ENCODE results near the gene CORO2B. TPM values are rescaled to one million over a fixed set of nuclear protein-coding genes. Genes with fewer than 3 reads are reported as not detected.

CORO2B gene
- polyA plus RNA-seq, 3 donors, result 0.03 TPM; not detected in 2

- Histone ChIP-seq H3K4me3 (replicated peaks in 1 of 3; ENCODE audit: low read depth in 2 of 3, low read length in 3 of 3) (no peak overlapping the region), H4K20me1 (ENCODE audit: insufficient read depth, low read length) (no peaks in the 10 kb centered on the region), H3K27me3 (ENCODE audit: control insufficient read depth in 2 of 2, insufficient read depth in 2 of 2, low read length in 2 of 2) (no peaks in the 10 kb centered on the region), H3K9me3 (replicated peaks in 1 of 2; ENCODE audit: control insufficient read depth in 1 of 2, insufficient read depth in 1 of 2, low read length in 2 of 2) (no peaks in the 10 kb centered on the region), H3K4me2 (replicated peaks; ENCODE audit: extremely low read depth, low read length, poor library complexity, severe bottlenecking) (no peak overlapping the region), H3K27ac (ENCODE audit: low read depth in 1 of 2, low read length in 2 of 2) (no peak overlapping the region), H3K79me2 (ENCODE audit: insufficient read depth, low read length) (no peaks in the 10 kb centered on the region), H2AFZ (ENCODE audit: insufficient read depth, low read depth, low read length, poor library complexity, severe bottlenecking) (no peak overlapping the region), H3K4me1 (ENCODE audit: control insufficient read depth in 1 of 2, insufficient read depth in 2 of 2, low read length in 2 of 2) (no peaks in the 10 kb centered on the region), H3K9ac (ENCODE audit: insufficient read depth, low read length, poor library complexity, severe bottlenecking) (no peak overlapping the region), H3K36me3 (replicated peaks in 1 of 2; ENCODE audit: control insufficient read depth in 1 of 2, insufficient read depth in 2 of 2, low read length in 2 of 2) (no peaks in the 10 kb centered on the region)
- Mint-ChIP-seq H3K4me3 (no peak overlapping the region), H3K27ac (no peak overlapping the region), H3K27me3 (ENCODE audit: low read depth in 3 of 3) (peaks cover 3 to 8% (median 4%) of the 10 kb centered on the region in 3 donors), H3K36me3 (no peaks in the 10 kb centered on the region), H3K9me3 (no peaks in the 10 kb centered on the region), H3K4me1 (peaks cover 4% of the 10 kb centered on the region)
- no peak for DNase-seq
- intact Hi-C loops (cut with micrococcal nuclease), result no loop called here
- TF ChIP-seq CTCF (IDR thresholded peaks at IDR 0.05), result no peak
- WGBS (ENCODE audit: insufficient coverage), result no CpG with 5 or more reads among the region's 2 CpGs
These were observed 49.2 kb downstream of the CORO2B start for GRCh38 chr15:68627995-68628394.

- Mint-ChIP-seq H3K4me1 (peaks cover 4% of the 10 kb centered on the region), H3K9me3 (no peaks in the 10 kb centered on the region), H3K27ac (peak overlapping the region in 2 of 7 donors; percentile 15 to 43), H3K4me3 (no peak overlapping the region), H3K27me3 (ENCODE audit: low read depth in 3 of 3) (peaks cover 3 to 4% (median 3%) of the 10 kb centered on the region in 3 donors), H3K36me3 (no peaks in the 10 kb centered on the region)
- TF ChIP-seq CTCF (IDR thresholded peaks at IDR 0.05), result no peak
- intact Hi-C loops (cut with micrococcal nuclease), result no loop called here
- WGBS (ENCODE audit: insufficient coverage), result 98% methylated on average over 5 of the region's 8 CpGs
- Histone ChIP-seq H3K4me3 (replicated peaks in 1 of 3; ENCODE audit: low read depth in 2 of 3, low read length in 3 of 3) (no peak overlapping the region), H3K36me3 (replicated peaks in 1 of 2; ENCODE audit: control insufficient read depth in 1 of 2, insufficient read depth in 2 of 2, low read length in 2 of 2) (no peaks in the 10 kb centered on the region), H2AFZ (ENCODE audit: insufficient read depth, low read depth, low read length, poor library complexity, severe bottlenecking) (no peak overlapping the region), H4K20me1 (ENCODE audit: insufficient read depth, low read length) (no peaks in the 10 kb centered on the region), H3K9ac (ENCODE audit: insufficient read depth, low read length, poor library complexity, severe bottlenecking) (no peak overlapping the region), H3K9me3 (replicated peaks in 1 of 2; ENCODE audit: control insufficient read depth in 1 of 2, insufficient read depth in 1 of 2, low read length in 2 of 2) (no peaks in the 10 kb centered on the region), H3K79me2 (ENCODE audit: insufficient read depth, low read length) (no peaks in the 10 kb centered on the region), H3K4me1 (ENCODE audit: control insufficient read depth in 1 of 2, insufficient read depth in 2 of 2, low read length in 2 of 2) (no peaks in the 10 kb centered on the region), H3K4me2 (replicated peaks; ENCODE audit: extremely low read depth, low read length, poor library complexity, severe bottlenecking) (no peak overlapping the region), H3K27ac (ENCODE audit: low read depth in 1 of 2, low read length in 2 of 2) (no peak overlapping the region), H3K27me3 (ENCODE audit: control insufficient read depth in 2 of 2, insufficient read depth in 2 of 2, low read length in 2 of 2) (no peaks in the 10 kb centered on the region)
- no peak for DNase-seq
These were observed 50.9 kb downstream of the CORO2B start for GRCh38 chr15:68629519-68630210.

All from CD14-positive monocyte (primary cell).